Amniotic epithelial cell (primary cell): ENCODE results near the gene SERPINA9.
A peak's percentile ranks its signal among the peaks of the same experiment; 100 is the strongest.
"Not testable (repeated sequence)": the region's sequence is repeated elsewhere in the genome, so short reads cannot be mapped to it uniquely, and the experiment has no call there.

Source experiments
- DNase-seq: peaks from one replicate; pipeline ENCODE4 v3.0.0-alpha.2; 2010; ENCODE audit warnings: low read depth

SERPINA9 gene

GRCh38 chr14:94423453-94424056, 52.4 kb downstream of the SERPINA9 start:
- DNase-seq = peak; percentile 37

- no peak for DNase-seq
Observed at GRCh38 chr14:94421316-94421715, 54.7 kb downstream of the SERPINA9 start.

GRCh38 chr14:94417497-94418205, 58.3 kb downstream of the SERPINA9 start:
- not testable (repeated sequence) for DNase-seq
